CD14-positive monocyte (primary cell): Measurements from ENCODE around the gene CYTH1. TPM values are rescaled to one million over a fixed set of nuclear protein-coding genes. Genes with fewer than 3 reads are reported as not detected.

Source experiments
- DNase-seq, 3 donors: peaks; one replicate each; pipeline ENCODE4 v3.0.0-alpha.2; 2011 to 2022
- H2AFZ ChIP-seq: 2 replicates; pipeline ENCODE4 v1.6.0; 2012; ENCODE audit warnings: mild to moderate bottlenecking, low read depth, low read length, inconsistent platforms; ENCODE audit not compliant: insufficient read depth, poor library complexity, severe bottlenecking
- H3K27ac ChIP-seq, 2 donors: 1 replicate in 1 of 2; 2 replicates in 1 of 2; pipeline ENCODE4 v1.5.1; 2012 to 2013; ENCODE audit warnings: low read length in 2 of 2, control low read depth in 1 of 2, inconsistent platforms in 1 of 2, low read depth in 1 of 2, mild to moderate bottlenecking in 1 of 2
- H3K27me3 ChIP-seq, 2 donors: one replicate each; pipeline versions ENCODE4 v1.6.0 to v1.6.1; 2011 to 2013; ENCODE audit warnings: low read length in 2 of 2; ENCODE audit not compliant: control insufficient read depth in 2 of 2, insufficient read depth in 2 of 2
- H3K36me3 ChIP-seq, 2 donors: replicated peaks in 1 of 2; 1 replicate in 1 of 2; 2 replicates in 1 of 2; pipeline versions ENCODE4 v1.5.1 to v1.6.1; 2012 to 2013; ENCODE audit warnings: low read length in 2 of 2, control low read depth in 1 of 2, inconsistent platforms in 1 of 2, mild to moderate bottlenecking in 1 of 2; ENCODE audit not compliant: insufficient read depth in 2 of 2, control insufficient read depth in 1 of 2
- H3K4me1 ChIP-seq, 2 donors: 1 replicate in 1 of 2; 2 replicates in 1 of 2; pipeline versions ENCODE4 v1.5.1 to v1.6.1; 2012 to 2013; ENCODE audit warnings: low read length in 2 of 2, control low read depth in 1 of 2, inconsistent platforms in 1 of 2, mild to moderate bottlenecking in 1 of 2, moderate library complexity in 1 of 2; ENCODE audit not compliant: insufficient read depth in 2 of 2, control insufficient read depth in 1 of 2
- H3K4me2 ChIP-seq: replicated peaks from 2 replicates; pipeline ENCODE3; 2012; ENCODE audit warnings: low read length, moderate library complexity, mild to moderate bottlenecking; ENCODE audit not compliant: poor library complexity, severe bottlenecking; ENCODE audit errors: extremely low read depth
- H3K4me3 ChIP-seq, 3 experiments: fragments of 200-600 bp in 1 of 3; sonication (generic) in 1 of 3; replicated peaks in 1 of 3; 1 replicate in 2 of 3; 2 replicates in 1 of 3; pipeline ENCODE4 v1.5.1; 2011 to 2013; ENCODE audit warnings: low read length in 3 of 3, mild to moderate bottlenecking in 3 of 3, control low read depth in 2 of 3, low read depth in 2 of 3, inconsistent platforms in 1 of 3, moderate library complexity in 1 of 3
- H3K79me2 ChIP-seq: 2 replicates; pipeline ENCODE4 v1.6.0; 2012; ENCODE audit warnings: mild to moderate bottlenecking, control low read depth, inconsistent platforms, low read length, moderate library complexity; ENCODE audit not compliant: insufficient read depth
- H3K9ac ChIP-seq: 2 replicates; pipeline ENCODE4 v1.6.0; 2017; ENCODE audit warnings: low read length, mild to moderate bottlenecking; ENCODE audit not compliant: insufficient read depth, poor library complexity, severe bottlenecking
- H3K9me3 ChIP-seq, 2 donors: replicated peaks in 1 of 2; 1 replicate in 1 of 2; 2 replicates in 1 of 2; pipeline versions ENCODE4 v1.5.1 to v1.6.1; 2012 to 2013; ENCODE audit warnings: low read length in 2 of 2, control low read depth in 1 of 2; ENCODE audit not compliant: control insufficient read depth in 1 of 2, insufficient read depth in 1 of 2
- H4K20me1 ChIP-seq: 2 replicates; pipeline ENCODE4 v1.6.0; 2012; ENCODE audit warnings: mild to moderate bottlenecking, low read length, control low read depth, moderate library complexity; ENCODE audit not compliant: insufficient read depth
- H3K27ac Mint-ChIP-seq, 7 donors: one replicate each; pipeline ENCODE4 v1.8.0; 2020; ENCODE audit warnings: mild to moderate bottlenecking in 7 of 7, mixed read lengths in 7 of 7, moderate library complexity in 6 of 7, inconsistent platforms in 2 of 7
- H3K27me3 Mint-ChIP-seq, 3 donors: one replicate each; pipeline ENCODE4 v1.8.0; 2021 to 2022; ENCODE audit warnings: low read depth in 3 of 3, mild to moderate bottlenecking in 3 of 3, mixed read lengths in 3 of 3, moderate library complexity in 3 of 3, inconsistent platforms in 1 of 3
- H3K36me3 Mint-ChIP-seq, 2 donors: one replicate each; pipeline ENCODE4 v1.8.0; 2020; ENCODE audit warnings: mixed read lengths in 2 of 2, inconsistent platforms in 1 of 2, mild to moderate bottlenecking in 1 of 2
- H3K4me1 Mint-ChIP-seq: one replicate; pipeline ENCODE4 v1.8.0; 2020; ENCODE audit warnings: mild to moderate bottlenecking, mixed read lengths
- H3K4me3 Mint-ChIP-seq, 2 donors: one replicate each; pipeline ENCODE4 v1.8.0; 2020; ENCODE audit warnings: mild to moderate bottlenecking in 2 of 2, mixed read lengths in 2 of 2, moderate library complexity in 1 of 2
- H3K9me3 Mint-ChIP-seq, 7 donors: one replicate each; pipeline ENCODE4 v1.8.0; 2020 to 2022; ENCODE audit warnings: mixed read lengths in 7 of 7, mild to moderate bottlenecking in 6 of 7, moderate library complexity in 6 of 7, inconsistent platforms in 2 of 7
- WGBS: methylation state at CpG from one replicate; pipeline ENCODE4 v1.1.5; 2013; ENCODE audit warnings: missing lambda C conversion rate; ENCODE audit not compliant: insufficient coverage; 5-methylcytosine and 5-hydroxymethylcytosine counted together
- intact Hi-C, 2 donors: fragments of 100-400 bp; cut with micrococcal nuclease; formaldehyde crosslinking; loops; one replicate each; pipeline versions ENCODE4 v1.15.0 to v1.15.1; 2023
- polyA plus RNA-seq, 3 donors: library from polyadenylated mRNA; depleted of rRNA in 1 of 3; unstranded in 2 of 3; stranded (reverse) in 1 of 3; fragments of 300-500 nt in 2 of 3; fragments of >200 nt in 1 of 3; fragmentation: Illumina TruSeq in 2 of 3; gene quantifications; 1 replicate in 2 of 3; 2 replicates in 1 of 3; pipeline ENCODE4 v1.2.3, GENCODE V29; 2012 to 2021
- TF ChIP-seq, protein P1 (sequence below): fragments of 200-600 bp; IDR thresholded peaks from one replicate; pipeline ENCODE4 v1.8.0; 2022; ENCODE audit warnings: antibody characterized with exemption, mild to moderate bottlenecking

Gene CYTH1
- polyA plus RNA-seq, 3 donors = 68.6 to 211 (median 80.9) TPM

DNA sequence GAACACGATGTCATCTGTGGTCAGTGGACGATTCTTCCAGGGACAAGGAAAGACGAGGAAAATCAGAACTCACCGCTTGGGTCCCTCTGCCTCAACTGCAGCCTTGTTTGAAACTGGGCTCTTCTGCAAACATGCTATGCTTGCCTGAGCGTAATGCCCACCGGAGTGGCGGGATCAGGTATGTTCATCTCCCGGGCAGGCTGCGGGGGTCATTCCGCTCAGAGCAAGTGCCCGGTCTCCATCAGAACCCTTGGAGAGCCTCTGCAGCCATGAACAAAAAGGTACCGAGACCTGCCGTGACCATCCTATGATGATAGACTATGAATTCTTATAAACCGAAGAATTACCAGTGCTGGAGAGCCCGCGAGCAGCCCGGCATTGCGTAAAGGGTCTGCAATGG lies 140.4 kb downstream of the CYTH1 start:
- no peaks in the 10 kb centered on the region for H3K27me3 ChIP-seq
- intact Hi-C loops = no loop called here
- no peak overlapping the region for H3K4me3 ChIP-seq
- H3K27ac ChIP-seq = no peak overlapping the region
- Mint-ChIP-seq H3K27me3 (peaks cover 3 to 5% (median 5%) of the 10 kb centered on the region in 3 donors), H3K27ac (peak overlapping the region in 2 of 7 donors; percentile 40 to 54), H3K36me3 (peaks cover under 1 to 2% of the 10 kb centered on the region in 2 donors), H3K9me3 (peaks cover 0 to 10% (median 7%) of the 10 kb centered on the region in 7 donors), H3K4me3 (no peak overlapping the region), H3K4me1 (peaks cover 48% of the 10 kb centered on the region)
- no peaks in the 10 kb centered on the region for H4K20me1 ChIP-seq
- H3K79me2 ChIP-seq = no peaks in the 10 kb centered on the region
- 97% methylated on average over 13 of the region's 18 CpGs for WGBS
- peaks cover 39 to 50% of the 10 kb centered on the region in 2 donors for H3K4me1 ChIP-seq
- H3K36me3 ChIP-seq = no peaks in the 10 kb centered on the region
- no peak overlapping the region for H2AFZ ChIP-seq
- TF ChIP-seq, protein P1, sequence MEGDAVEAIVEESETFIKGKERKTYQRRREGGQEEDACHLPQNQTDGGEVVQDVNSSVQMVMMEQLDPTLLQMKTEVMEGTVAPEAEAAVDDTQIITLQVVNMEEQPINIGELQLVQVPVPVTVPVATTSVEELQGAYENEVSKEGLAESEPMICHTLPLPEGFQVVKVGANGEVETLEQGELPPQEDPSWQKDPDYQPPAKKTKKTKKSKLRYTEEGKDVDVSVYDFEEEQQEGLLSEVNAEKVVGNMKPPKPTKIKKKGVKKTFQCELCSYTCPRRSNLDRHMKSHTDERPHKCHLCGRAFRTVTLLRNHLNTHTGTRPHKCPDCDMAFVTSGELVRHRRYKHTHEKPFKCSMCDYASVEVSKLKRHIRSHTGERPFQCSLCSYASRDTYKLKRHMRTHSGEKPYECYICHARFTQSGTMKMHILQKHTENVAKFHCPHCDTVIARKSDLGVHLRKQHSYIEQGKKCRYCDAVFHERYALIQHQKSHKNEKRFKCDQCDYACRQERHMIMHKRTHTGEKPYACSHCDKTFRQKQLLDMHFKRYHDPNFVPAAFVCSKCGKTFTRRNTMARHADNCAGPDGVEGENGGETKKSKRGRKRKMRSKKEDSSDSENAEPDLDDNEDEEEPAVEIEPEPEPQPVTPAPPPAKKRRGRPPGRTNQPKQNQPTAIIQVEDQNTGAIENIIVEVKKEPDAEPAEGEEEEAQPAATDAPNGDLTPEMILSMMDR = no peak
- H3K9ac ChIP-seq = no peak overlapping the region
- H3K9me3 ChIP-seq = no peaks in the 10 kb centered on the region
- no peak for DNase-seq
- no peak overlapping the region for H3K4me2 ChIP-seq

DNA sequence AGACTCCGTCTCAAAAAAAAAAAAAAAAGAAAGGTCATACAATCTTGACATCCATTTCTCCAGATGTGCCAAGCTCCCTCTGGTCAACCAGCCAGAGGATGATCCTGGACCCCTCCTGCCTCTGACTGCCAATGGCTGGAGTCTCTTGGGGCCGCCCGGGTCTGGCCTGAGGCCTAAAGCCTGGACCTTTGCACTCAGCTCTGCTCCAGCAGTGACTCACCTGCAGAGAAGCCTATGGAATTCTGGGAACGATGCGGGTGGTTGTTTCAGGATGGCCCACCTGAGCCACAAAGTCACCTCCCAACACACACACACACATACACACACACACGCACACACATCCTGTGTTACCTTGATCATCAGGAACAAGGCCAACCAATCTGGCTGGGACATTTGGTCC lies 140.8 kb downstream of the CYTH1 start:
- Mint-ChIP-seq H3K4me3 (no peak overlapping the region), H3K4me1 (peaks cover 44% of the 10 kb centered on the region), H3K36me3 (peaks cover 0 to 2% of the 10 kb centered on the region in 2 donors), H3K27me3 (peaks cover 3 to 5% (median 5%) of the 10 kb centered on the region in 3 donors), H3K27ac (peak overlapping the region in 1 of 7 donors; percentile 54), H3K9me3 (peaks cover 0 to 9% (median 6%) of the 10 kb centered on the region in 7 donors)
- intact Hi-C loops = no loop called here
- WGBS = 100% methylated on average over 1 of the region's 6 CpGs
- H3K79me2 ChIP-seq = no peaks in the 10 kb centered on the region
- TF ChIP-seq, protein P1 = no peak
- H3K4me3 ChIP-seq = no peak overlapping the region
- no peak overlapping the region for H3K4me2 ChIP-seq
- H3K4me1 ChIP-seq = peaks cover 35 to 46% of the 10 kb centered on the region in 2 donors
- H3K9ac ChIP-seq = no peak overlapping the region
- H3K27me3 ChIP-seq = no peaks in the 10 kb centered on the region
- DNase-seq = no peak
- no peak overlapping the region for H3K27ac ChIP-seq
- no peaks in the 10 kb centered on the region for H3K36me3 ChIP-seq
- no peak overlapping the region for H2AFZ ChIP-seq
- H4K20me1 ChIP-seq = no peaks in the 10 kb centered on the region
- H3K9me3 ChIP-seq = no peaks in the 10 kb centered on the region
